Head of caudate nucleus (tissue), 42 donors: ENCODE data around the gene PTPRD.

Source experiments
- DNase-seq, 42 donors: peaks; one replicate each; pipeline versions ENCODE4 v3.0.0 to v3.0.0-alpha.2; 2020 to 2021; ENCODE audit warnings: mixed read lengths in 7 of 42
- intact Hi-C: fragments of 100-400 bp; cut with DNase I; formaldehyde crosslinking; loops from one replicate; pipeline ENCODE4 v1.15.0; 2022

The PTPRD gene

DNA sequence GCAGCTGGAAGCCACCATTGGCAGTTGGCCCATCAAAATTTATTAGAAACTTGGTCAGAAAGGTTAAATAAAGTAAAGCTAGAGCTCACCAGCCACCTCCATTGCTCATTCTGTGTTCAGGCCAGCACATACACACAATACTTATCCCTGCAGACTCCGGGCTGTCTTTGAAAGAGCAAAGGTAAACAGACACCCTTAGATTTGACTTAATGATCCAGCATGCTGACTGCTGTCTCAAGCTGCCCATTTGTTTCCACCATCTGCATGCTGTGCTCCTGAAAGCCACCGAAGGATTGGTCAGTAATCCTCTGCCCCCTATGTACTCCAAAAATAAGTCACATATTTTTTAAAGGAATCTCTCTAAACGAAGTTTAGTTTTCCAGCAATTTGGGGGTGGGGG, 1753.4 kb downstream of the PTPRD start:
- no peak for DNase-seq
- intact Hi-C loops, result loop anchor here (10.0 kb wide), 1 partner anchor 255 kb away; no protein-coding TSS in a partner anchor

DNA sequence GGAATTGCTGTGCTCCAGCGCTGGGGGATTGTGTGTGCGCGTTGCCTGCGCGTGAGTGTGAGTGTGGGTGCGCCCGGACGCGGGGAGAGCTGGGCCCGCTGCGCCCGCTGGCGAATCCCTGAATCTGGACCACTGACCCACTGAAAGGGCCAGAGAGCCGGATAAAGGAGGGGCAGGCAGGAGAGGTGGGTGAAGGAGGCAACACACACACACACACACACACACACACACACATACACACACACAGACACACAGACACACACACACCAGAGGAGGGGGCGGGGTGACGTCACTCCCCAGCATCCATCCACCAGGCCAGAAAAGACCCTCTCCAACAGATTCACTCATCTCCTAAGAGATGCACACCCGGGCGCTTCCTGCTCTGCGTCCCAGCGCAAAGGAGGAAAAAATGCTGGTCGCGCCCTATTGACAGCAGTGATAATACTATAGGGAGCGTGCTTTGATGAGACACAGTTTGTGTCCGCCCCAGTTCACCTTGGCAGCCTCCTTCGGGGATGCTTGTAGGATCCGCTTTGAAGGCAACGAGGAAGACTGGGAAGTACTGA, 1754.1 kb downstream of the PTPRD start:
- intact Hi-C loops, result loop anchor here (10.0 kb wide), 1 partner anchor 254 kb away; no protein-coding TSS in a partner anchor
- DNase-seq, result peak in 41 of 42 donors; percentile 27 to 81 (median 57)

DNA sequence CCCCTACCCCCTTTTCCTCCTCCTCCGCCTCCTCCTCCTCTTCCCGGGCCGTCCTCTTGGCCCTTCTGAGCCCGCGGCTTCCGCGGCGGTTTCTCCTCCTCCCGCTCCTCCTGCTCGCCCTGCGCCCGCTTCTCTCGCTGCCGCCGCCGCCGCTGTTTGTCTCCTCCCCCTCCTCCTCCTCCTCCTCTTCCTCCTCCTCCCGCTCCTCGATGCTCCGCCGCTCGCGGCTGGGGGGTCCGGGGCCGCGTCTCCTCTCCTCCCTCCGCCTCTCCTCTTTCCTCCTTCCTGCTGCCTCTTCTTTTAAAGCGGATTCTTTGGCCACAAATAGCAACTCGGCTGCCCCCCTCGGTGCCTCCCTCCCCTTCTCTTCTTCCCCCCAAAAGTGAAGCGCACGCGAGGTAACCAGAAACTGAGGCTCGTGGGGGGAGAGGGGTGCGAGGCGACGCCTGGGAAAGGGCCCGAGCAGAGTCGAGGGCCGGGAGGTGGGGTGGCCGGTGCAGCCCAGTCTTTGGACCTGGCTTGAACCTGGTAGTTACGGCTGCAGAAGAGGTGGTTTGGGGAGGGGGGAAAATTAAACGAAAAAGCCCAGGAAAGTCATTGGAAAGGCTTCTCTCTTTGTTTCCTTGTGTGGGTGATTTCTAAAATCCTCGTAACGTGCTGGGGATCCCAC, 1754.7 kb downstream of the PTPRD start:
- intact Hi-C loops, result loop anchor here (10.0 kb wide), 1 partner anchor 253 kb away; no protein-coding TSS in a partner anchor
- DNase-seq, result peak; percentile 52 to 95 (median 88)

DNA sequence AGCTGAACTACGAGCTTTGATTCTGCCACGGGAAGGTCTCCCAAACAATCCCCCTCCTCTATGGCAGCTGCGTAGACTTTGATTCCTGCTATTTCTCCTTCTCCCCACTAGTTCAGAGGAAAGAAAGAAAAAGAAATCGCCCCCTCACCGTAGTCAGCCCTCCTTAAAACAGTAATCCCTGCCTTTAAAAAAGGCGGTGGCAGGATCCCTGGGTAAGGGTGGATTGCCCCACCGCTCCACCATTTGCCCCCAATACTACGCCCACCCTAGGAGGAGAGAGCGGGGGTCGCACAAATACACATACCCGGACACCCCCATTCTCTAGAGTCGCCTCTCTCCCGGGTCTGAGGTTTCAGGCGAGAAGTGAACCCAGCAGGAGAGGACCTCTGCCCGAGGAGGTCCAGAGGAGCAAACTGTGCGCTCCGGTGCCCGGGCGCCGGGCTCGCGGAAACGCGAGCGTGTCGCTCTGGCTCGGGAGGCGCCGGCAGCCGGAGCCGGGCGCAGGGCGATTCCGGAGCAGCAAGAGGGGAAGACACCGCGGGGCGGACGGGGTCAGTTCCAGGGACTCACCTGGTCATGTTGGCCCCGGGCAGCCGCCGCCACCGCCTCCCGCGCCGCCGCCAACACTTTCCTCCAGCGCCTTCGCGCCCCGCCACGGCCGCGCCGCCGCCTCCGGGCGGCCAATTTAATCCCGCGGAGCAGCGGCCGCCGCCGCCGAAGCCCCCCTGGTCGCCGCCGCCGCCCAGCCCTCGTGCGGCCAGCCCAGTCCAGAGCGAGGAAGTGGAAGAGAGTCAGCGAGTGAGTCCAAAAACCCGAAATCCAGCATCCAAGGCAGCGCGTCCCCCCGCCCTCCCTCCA, 1755.5 kb downstream of the PTPRD start:
- peak in 36 of 42 donors; percentile 20 to 76 (median 50) for DNase-seq
- intact Hi-C loops, result loop anchor here (10.0 kb wide), 1 partner anchor 252 kb away; no protein-coding TSS in a partner anchor

DNA sequence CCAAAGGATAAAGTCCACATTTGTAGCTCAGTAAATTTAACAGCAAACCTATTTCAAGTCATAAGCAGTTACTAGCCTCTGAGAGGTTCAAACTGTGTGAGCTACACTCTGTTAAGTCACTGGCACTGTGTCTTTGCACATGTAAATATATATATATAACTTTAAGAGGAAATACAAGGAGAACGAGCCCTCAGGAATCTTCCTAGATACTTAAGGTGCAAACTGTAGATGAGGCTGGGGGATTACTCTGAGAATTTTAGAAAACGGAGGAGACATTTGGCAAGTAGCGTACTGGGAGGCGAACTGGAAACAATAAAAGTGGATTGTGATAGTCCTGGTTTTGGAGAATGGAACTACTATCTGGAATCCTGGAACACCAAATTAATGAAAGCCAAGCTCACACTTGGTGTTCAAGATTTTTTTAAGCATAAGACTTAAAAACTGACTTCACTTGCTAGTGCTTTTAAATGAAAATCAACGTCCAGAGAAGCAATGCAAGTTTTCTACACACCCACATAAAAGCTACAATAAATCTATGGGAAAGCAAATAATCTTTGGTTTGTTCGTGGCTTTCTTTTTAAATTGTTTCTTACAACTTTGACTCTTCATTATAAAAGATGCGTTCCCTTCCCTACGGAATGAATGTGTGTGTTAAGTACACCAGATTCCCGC, 1756.3 kb downstream of the PTPRD start:
- DNase-seq, result peak in 1 of 42 donors; percentile 30
- intact Hi-C loops, result loop anchor here (10.0 kb wide), 1 partner anchor 252 kb away; no protein-coding TSS in a partner anchor

DNA sequence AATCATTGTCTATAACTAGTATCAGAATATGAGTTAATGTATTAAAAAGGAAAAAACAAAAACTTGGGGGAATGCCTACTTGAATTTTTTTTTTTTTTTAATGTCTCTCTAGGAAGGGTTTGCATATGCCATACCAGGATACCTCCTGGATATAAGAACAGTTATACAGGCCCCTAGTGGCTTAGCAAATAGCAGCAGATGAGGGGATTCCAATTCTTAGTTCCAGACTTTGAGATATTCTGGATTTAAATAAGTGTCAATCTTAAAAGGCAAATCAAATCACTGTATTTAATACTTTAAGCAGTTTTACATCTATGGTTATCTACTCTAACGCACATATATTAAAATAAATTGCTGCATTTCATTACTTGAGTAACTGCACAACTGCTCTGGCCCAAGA, 1757.8 kb downstream of the PTPRD start:
- DNase-seq, result peak in 3 of 42 donors; percentile 49 to 53 (median 52)
- intact Hi-C loops, result loop anchor here (10.0 kb wide), 1 partner anchor 250 kb away; no protein-coding TSS in a partner anchor

DNA sequence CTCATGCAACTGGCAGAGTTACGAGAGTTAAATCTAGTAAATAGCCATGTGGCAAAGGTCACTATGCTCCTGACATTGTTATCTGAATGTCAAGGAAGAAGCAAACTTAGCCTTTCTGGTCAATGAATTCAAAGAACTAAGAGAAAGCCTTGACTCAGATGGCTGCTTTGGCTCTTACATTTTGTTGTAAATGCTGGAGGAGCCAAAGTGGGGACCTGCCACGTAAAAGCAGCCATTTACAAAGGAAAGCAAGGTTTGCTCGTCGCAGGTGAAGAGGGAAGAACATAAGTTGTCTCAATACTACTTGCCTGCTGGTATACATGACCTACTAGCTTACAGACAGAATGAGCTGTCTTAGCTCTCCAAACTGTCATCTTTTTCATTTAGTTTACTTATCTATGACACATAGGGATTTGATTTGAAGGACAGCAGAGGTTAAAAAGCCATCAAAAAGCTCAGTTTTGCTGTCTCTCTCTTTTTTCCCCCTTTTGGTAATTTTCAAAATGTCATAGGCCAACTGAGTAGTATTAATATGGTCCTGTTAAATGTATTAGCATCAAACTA, 1760.4 kb downstream of the PTPRD start:
- no peak for DNase-seq
- intact Hi-C loops, result loop anchor here (10.0 kb wide), 1 partner anchor 248 kb away; no protein-coding TSS in a partner anchor

DNA sequence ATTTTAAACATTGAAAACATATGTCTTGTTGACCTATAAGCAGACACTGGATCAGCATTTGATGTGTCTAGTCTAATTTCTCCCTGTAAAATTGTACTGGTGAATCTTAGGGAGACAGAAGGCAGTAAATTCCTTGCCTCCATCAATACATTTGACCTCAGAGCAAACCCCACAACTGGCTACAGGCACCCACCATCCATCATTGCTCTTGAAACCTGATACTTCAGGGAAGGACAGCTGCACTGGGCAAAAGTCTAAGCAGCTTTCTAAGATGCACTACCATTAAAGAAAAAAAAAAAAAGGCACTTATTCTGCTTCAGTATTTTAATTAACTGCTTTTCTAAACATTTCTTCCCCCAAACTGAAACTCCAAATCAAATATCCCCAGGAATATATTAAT, 1761.9 kb downstream of the PTPRD start:
- no peak for DNase-seq

DNA sequence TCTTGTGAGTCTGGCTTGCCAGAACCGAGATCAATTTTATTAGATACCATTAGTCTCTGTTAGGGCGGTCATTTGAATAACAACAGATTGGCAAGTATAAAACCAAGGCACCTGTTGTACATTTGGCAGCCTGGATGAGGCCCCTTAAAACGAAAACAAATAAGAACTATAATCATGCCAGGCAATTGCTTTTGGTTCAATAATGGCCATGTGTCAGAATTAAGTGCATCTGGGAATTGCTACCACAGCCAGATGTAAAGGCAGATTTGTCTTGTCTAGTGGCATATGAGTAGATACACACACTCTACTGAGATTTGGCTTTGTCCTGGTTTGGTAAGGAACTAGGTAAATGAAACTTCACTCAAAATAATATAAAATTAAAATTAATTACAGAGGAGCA, 1767.0 kb downstream of the PTPRD start:
- intact Hi-C loops, result no loop called here
- no peak for DNase-seq

More for the DNA sequence above, 1761.9 kb downstream of the PTPRD start:
- intact Hi-C loops, result loop anchor here (10.0 kb wide), 1 partner anchor 246 kb away; no protein-coding TSS in a partner anchor

DNA sequence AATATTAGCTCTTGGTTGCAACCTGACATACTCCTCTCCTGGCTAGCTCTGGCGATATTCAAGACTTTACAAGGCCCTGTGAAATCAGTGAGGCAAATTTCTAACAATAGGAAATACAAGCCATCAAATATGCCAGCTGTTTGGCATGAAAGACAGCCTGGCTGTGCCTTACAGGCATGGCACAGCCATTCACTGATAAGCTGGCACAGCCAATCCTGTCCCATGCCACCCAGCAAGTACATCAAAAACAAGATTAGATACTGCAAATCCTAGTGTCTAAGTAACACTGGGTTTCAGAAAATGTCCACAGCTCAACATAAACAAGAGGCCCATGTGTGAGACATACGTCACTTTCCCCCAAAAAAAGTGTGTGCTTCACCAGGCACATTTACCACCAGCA, 1767.4 kb downstream of the PTPRD start:
- intact Hi-C loops, result no loop called here
- DNase-seq, result peak; percentile 17 to 86 (median 70)

DNA sequence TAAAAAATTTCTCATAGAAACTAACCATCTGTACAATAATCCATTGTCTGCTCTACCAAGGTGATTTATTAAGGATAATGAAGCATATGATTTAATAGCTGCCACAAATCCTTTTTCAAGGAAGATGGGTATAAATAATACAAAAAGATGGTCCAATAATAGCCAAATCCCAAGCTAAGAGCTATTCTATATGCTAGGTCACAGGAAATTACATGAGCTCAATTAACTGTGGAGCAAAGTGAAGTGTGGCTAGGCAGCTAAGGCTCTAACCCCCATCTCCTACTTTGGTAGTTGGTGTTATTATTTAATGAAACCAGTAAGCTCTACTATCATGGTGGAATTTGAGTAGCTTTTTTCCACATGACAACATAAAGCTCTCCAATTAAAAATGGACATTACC, 1768.3 kb downstream of the PTPRD start:
- no peak for DNase-seq
- intact Hi-C loops, result no loop called here

DNA sequence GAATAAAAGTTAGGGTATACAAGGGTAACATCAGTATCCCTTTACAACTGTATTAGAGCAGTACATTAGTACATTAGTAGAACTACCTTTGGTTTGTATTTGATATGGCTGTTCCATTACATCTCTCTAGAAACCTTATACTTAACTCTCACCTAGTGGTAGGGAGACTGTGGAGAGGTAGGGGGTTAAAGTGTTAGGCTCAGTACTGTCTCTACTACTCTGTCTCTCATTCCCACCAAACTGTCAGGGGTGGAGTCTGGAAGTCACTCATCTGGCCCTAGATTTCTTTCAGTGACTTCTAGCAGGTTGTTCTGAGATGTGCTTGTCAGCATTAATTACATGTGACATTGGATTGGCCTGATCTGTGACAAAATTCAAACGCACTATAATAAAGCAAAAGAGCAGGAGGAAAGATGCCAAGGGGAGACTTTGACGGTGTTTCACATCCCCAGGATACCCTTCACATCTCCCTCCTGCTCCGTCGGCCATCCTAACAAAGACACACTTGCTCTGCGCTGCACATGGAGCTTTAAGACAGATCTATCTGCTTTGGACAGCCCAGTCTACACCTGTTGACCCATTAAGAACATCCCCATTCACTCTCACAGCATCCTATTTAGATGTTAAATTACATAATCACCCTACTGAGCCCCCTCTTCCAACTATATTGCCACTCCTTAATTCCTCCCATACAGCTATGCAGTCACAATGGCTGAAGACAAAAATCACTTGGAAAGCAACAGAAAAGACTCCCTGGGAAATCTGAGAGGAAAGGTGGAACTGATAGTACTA, 1770.2 kb downstream of the PTPRD start:
- intact Hi-C loops, result no loop called here
- no peak for DNase-seq

DNA sequence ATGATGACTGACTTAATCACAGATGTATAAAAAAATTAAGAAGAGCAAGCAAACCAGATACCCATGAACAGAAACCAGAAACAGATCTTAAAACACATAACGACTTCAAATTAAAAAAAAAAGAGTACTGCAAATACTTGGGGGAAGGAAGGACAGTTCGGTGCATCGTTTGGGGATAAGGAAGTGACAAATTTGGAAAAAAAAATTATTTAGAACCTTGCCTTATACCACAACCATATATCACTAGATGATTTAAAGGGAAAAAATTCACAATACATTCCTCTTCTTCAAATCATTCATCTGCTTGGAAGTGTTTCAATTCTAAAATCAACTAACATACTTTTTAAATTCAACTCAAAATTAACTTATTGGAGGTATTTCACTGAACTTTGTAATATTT, 1774.7 kb downstream of the PTPRD start:
- intact Hi-C loops, result no loop called here
- no peak for DNase-seq

DNA sequence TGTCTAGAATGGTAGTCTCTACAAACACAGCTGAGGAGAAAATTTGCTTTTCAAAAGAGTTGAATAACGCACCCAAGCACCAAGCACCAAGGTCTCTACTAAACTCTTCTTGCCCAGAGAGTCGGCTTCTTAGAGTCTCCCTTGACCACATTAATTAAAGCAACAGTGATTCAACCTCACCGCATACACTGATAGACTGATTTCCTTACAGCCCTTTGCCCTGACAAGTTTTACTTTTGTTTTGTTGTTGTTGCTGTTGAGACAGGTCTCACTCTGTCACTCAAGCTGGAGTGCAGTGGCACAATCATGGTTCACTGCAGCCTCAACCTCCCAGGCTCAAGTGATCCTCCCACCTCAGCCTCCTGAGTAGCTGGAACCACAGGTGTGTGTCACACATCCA, 1777.5 kb downstream of the PTPRD start:
- intact Hi-C loops, result no loop called here

DNA sequence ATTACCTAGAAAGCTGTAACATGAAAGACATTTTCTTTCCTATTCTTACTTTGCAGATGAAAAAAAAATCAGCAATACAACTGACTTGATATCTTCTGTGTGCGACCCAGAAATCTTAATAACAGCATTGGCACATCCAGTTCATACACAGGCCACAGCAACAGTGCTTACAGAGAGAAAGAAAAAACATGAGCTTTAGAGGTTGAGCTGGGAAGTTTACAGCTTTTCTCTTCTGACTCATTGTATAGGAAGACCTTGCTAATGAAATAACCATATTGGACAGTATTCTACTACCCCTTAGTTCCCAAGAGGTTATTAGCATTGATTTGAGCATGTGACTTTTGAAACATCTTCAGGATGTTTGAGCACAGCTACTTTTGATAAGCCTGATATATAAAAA, 1779.8 kb downstream of the PTPRD start:
- DNase-seq, result no peak
- intact Hi-C loops, result no loop called here

More for the DNA sequence above, 1777.5 kb downstream of the PTPRD start:
- DNase-seq, result no peak

DNA sequence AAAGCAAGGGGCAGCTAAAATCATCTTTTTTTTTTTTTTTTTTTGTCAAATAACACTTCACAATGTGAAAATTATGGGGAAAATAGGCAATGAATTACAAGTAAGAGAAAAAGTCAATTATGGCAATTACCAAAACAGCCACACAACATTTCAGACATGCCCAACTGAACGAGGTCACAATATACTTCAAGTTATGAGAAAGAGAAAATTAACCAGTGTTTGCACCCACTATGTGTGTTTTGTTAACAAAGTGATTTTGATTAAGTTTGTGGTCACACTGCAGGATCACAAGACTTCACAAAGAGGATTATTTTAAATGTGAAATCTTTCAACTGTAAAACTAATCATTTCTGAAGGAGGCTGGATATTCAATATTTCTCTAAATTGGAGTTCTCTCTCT, 1780.4 kb downstream of the PTPRD start:
- intact Hi-C loops, result no loop called here
- DNase-seq, result no peak

DNA sequence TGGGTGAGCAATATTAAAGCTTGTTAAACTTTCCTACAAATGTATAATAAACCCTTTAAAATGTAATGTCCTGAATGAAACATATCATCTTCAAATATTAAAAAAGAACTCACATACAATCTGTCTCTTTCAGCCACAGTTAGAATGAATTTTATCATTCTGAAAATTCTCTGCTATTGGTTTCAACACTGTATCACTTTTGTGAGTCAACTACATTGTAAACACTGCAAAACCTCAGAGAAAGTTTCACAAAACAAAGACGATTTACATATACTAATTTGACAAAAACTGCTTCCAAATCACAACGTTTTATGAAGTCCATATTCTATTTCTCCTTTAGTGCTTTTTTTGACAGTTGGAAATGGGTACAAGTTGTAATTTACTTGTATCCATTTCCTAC, 1781.2 kb downstream of the PTPRD start:
- intact Hi-C loops, result no loop called here
- no peak for DNase-seq

DNA sequence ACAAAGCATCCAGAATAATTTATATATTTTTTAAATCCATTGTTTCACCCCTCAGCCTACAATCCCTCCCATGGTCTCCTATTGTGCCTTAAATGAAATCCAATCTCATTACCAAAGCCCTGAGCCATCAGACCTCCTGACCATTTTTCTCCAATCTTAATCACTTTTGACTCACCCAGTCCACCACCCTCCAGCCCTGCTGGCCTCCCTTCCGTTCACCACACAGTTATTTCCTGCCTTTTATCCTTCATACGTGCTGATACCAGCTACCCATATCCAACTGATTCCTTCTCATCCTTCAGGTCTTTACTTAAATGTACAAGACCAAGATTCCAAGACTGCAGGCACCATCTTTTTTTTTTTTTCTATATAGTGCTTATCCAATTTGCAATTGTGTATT, 1786.5 kb downstream of the PTPRD start:
- intact Hi-C loops, result no loop called here

More for the DNA sequence above, 1786.5 kb downstream of the PTPRD start:
- DNase-seq, result no peak
